ENCODE measurements around the gene MAP2K1.

The MAP2K1 gene

DNA sequence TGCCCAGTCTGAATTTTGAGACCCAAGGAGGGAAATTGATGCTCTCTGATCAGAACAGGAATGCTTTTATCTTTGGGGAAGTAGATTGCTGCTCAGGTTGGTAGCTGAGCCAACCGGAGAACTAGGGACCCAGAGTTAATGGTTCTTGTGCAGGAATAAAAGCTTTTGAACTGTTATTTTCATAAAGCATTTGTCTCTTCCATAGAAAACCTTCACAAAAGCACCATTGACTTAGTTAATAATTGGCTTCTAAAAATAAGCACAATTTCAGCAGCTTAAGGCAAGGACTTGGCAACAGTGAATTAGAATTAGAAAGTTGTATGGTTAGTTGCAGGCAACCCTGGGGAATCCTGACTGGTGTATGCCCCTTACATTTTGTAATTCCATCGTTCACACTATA is 53.8 kb downstream of the MAP2K1 start (continued):
- no peak for TF ChIP-seq AEBP2 (tag by site-specific recombination; IDR thresholded peaks at IDR 0.05; ENCODE audit: borderline replicate concordance)
- no peak for TF ChIP-seq ZNF670 (tag by site-specific recombination; IDR thresholded peaks at IDR 0.05; ENCODE audit: low read depth)
- TF ChIP-seq MZF1 (tag by site-specific recombination; IDR thresholded peaks at IDR 0.05; ENCODE audit: borderline replicate concordance) = no peak
- no peak for TF ChIP-seq KLF10 (tag by site-specific recombination; IDR thresholded peaks at IDR 0.05)
- no peak for TF ChIP-seq ZNF785 (tag by site-specific recombination; IDR thresholded peaks at IDR 0.05)
- TF ChIP-seq ZNF544 (tag by site-specific recombination; IDR thresholded peaks at IDR 0.05) = no peak

- ChIA-PET CTCF (interaction anchor here (1.0 to 1.2 kb wide), 2 partner anchors 16 to 45 kb away, joined by 4 to 5 read pairs; no protein-coding TSS in a partner anchor), POLR2A (no interaction called here)
- H3K36me3 ChIP-seq (ENCODE audit: control insufficient read depth in 2 of 2, insufficient read depth in 1 of 2, low read length in 2 of 2) = peaks cover 5 to 9% of the 10 kb centered on the region in 2 experiments; a peak in 2 of 3 replicates
- no peak overlapping the region for H3K27ac ChIP-seq (ENCODE audit: extremely low read depth, low read depth, low read length)
- no peak overlapping the region for H3K4me3 ChIP-seq (ENCODE audit: low read depth, low read length)
- H3K9me3 ChIP-seq (ENCODE audit: control insufficient read depth, insufficient read depth, low read depth, low read length) = no peaks in the 10 kb centered on the region
- no peak for TF ChIP-seq ZNF600 (tag by site-specific recombination; IDR thresholded peaks at IDR 0.05)
- no peak for TF ChIP-seq ZNF623 (tag by site-specific recombination; IDR thresholded peaks at IDR 0.05)
- no peak for TF ChIP-seq ZNF202 (tag by site-specific recombination; IDR thresholded peaks at IDR 0.05; ENCODE audit: borderline replicate concordance)
- no peak for TF ChIP-seq HOXA7 (CRISPR knock-in tag; IDR thresholded peaks at IDR 0.05; ENCODE audit: borderline replicate concordance)
- no peak for TF ChIP-seq ZNF629 (tag by site-specific recombination; IDR thresholded peaks at IDR 0.05)
- TF ChIP-seq ZNF324 (tag by site-specific recombination; IDR thresholded peaks at IDR 0.05) = no peak
- TF ChIP-seq SP7 (tag by site-specific recombination; IDR thresholded peaks at IDR 0.05) = no peak
- no peak for TF ChIP-seq ZNF404 (tag by site-specific recombination; IDR thresholded peaks at IDR 0.05)
- no peak for TF ChIP-seq KLF16 (tag by site-specific recombination; IDR thresholded peaks at IDR 0.05)
- no peak for TF ChIP-seq ZNF280D (tag by site-specific recombination; IDR thresholded peaks at IDR 0.05)
- H3K4me1 ChIP-seq (ENCODE audit: control insufficient read depth, insufficient read depth, low read length) = no peaks in the 10 kb centered on the region
These were observed 65.7 kb downstream of the MAP2K1 start for GRCh38 chr15:66452420-66452819.

DNA sequence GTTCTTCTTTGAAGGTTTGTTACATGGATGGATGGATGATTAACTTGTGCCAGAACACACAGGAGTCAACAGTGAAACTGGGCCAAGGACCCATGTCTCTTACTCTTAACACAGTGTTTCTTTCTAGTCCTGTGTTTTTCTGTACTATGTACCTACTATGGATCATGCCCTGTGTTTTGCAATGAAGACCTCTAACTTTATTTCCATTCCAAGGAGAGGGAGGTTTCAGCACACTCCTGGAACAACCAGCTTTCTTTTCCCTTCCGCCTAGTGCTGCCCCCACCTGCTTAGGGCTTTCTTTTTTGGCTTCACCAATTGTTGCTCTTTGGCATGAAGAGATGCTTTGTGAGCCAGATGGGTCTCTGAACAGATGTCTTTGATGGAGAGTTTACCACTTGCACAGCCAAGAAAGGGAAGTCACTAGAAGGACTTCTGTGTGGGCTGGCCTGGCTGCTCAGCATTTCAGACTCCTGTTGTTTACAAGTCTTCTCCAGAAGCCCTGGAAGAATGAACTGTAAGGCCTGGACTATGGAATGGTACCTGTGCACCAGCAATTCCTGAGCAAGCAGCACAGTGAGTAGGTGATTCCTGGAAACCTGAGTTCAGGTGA is 66.4 kb downstream of the MAP2K1 start:
- Histone ChIP-seq H3K27ac (ENCODE audit: extremely low read depth, low read depth, low read length) (no peak overlapping the region), H3K36me3 (ENCODE audit: control insufficient read depth in 2 of 2, insufficient read depth in 1 of 2, low read length in 2 of 2) (peaks cover 2 to 8% of the 10 kb centered on the region in 2 experiments; a peak in 2 of 3 replicates), H3K4me1 (ENCODE audit: control insufficient read depth, insufficient read depth, low read length) (no peaks in the 10 kb centered on the region), H3K4me3 (ENCODE audit: low read depth, low read length) (no peak overlapping the region), H3K9me3 (ENCODE audit: control insufficient read depth, insufficient read depth, low read depth, low read length) (no peaks in the 10 kb centered on the region)
- TF ChIP-seq ZBTB7A (tag by site-specific recombination; IDR thresholded peaks at IDR 0.05; ENCODE audit: low read depth) (no peak), ZNF624 (tag by site-specific recombination; IDR thresholded peaks at IDR 0.05) (no peak), ZNF2 (tag by site-specific recombination; IDR thresholded peaks at IDR 0.05) (no peak), ZNF398 (tag by site-specific recombination; IDR thresholded peaks at IDR 0.05) (no peak), REPIN1 (tag by site-specific recombination; IDR thresholded peaks at IDR 0.05; ENCODE audit: low read depth) (no peak), ZNF830 (tag by site-specific recombination; IDR thresholded peaks at IDR 0.05; ENCODE audit: low read depth) (no peak), ZNF843 (tag by site-specific recombination; IDR thresholded peaks at IDR 0.05) (no peak), ZNF202 (tag by site-specific recombination; IDR thresholded peaks at IDR 0.05; ENCODE audit: borderline replicate concordance) (no peak)
- ChIA-PET CTCF (interaction anchor here (1.0 to 1.2 kb wide), 2 partner anchors 17 to 45 kb away, joined by 4 to 5 read pairs; no protein-coding TSS in a partner anchor), POLR2A (no interaction called here)
